Left ventricle myocardium inferior (tissue), 1 donor: Measurements from ENCODE around the gene SRGAP2C. TPM values are rescaled to one million over a fixed set of nuclear protein-coding genes. Genes with fewer than 3 reads are reported as not detected.
"Not testable (repeated sequence)": the region's sequence is repeated elsewhere in the genome, so short reads cannot be mapped to it uniquely, and the experiment has no call there.

Experiments
- DNase-seq: peaks from one replicate; pipeline ENCODE4 v3.0.0-alpha.2; 2020
- H3K27ac ChIP-seq: fragments of 200-600 bp; replicated peaks from 2 replicates; pipeline ENCODE4 v1.8.0; 2021
- H3K27me3 ChIP-seq: fragments of 200-600 bp; 2 replicates; pipeline ENCODE4 v1.8.0; 2021; ENCODE audit warnings: low read depth
- H3K36me3 ChIP-seq: fragments of 200-600 bp; 2 replicates; pipeline ENCODE4 v1.8.0; 2021
- H3K4me1 ChIP-seq: fragments of 200-600 bp; 2 replicates; pipeline ENCODE4 v1.8.0; 2021
- H3K4me3 ChIP-seq: fragments of 200-600 bp; 2 replicates; pipeline ENCODE4 v1.8.0; 2021; ENCODE audit warnings: mild to moderate bottlenecking, moderate library complexity
- H3K9me3 ChIP-seq: fragments of 200-600 bp; replicated peaks from 2 replicates; pipeline ENCODE4 v1.8.0; 2021
- intact Hi-C: fragments of 100-400 bp; cut with micrococcal nuclease; formaldehyde crosslinking; loops from one replicate; pipeline ENCODE4 v1.11.0; 2022
- total RNA-seq: library from RNA; stranded (reverse); fragmentation: NEBNext Ultra II Directional; extraction: Animal tissue kit (Norgen Biotek cat#: 25700); gene quantifications from one replicate; pipeline ENCODE4 v1.2.1, GENCODE V29; 2021
- donor health status: DM: no; HTN: yes; CAD: no; lungs with severe emphysema.

SRGAP2C gene
- total RNA-seq, 1 donor from 2014 or later = 12.4 TPM

DNA sequence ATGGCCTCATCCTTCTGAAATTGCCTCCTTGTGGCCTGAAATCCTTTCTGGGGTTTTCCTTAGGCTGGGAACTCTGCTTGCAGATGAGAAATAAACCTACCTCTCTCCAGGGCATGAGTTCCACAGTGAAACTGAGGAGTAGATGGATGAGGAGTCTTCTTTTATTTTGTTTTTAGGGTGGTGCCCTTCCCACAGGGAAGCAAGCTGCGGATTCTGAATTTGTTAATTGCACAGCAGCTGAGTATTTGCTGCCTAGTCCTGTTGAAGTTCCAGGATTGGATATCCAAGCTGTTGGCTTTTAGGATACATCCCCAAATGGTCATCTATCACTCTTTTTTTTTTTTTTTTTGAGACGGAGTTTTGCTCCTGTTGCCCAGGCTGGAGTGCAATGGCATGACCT, 73.4 kb downstream of the SRGAP2C start:
- intact Hi-C loops, H3K4me3 ChIP-seq, H3K4me1 ChIP-seq, H3K27ac ChIP-seq, H3K27me3 ChIP-seq, H3K9me3 ChIP-seq, DNase-seq, H3K36me3 ChIP-seq: not testable (repeated sequence)

DNA sequence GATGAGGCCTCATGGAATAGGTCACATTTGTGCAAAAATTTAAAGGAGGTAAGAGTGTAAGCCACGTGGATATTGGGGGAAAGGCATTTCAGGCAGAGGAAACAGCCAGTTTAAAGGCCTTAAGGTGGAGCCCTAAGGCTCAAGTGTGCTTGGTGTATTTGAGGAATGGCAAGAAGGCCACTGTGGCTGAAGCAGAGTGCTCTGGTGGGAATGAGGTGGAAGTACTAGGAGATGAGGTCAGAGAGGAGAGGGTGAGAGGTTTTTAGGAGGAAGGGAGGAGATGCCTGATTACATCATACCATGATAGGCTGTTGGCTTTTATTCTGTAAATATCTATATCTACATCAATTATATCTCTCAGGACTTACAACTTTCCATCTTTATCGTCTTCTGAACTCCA, 75.4 kb downstream of the SRGAP2C start:
- H3K9me3 ChIP-seq, H3K36me3 ChIP-seq, H3K4me1 ChIP-seq, DNase-seq, intact Hi-C loops, H3K4me3 ChIP-seq, H3K27ac ChIP-seq, H3K27me3 ChIP-seq: not testable (repeated sequence)

DNA sequence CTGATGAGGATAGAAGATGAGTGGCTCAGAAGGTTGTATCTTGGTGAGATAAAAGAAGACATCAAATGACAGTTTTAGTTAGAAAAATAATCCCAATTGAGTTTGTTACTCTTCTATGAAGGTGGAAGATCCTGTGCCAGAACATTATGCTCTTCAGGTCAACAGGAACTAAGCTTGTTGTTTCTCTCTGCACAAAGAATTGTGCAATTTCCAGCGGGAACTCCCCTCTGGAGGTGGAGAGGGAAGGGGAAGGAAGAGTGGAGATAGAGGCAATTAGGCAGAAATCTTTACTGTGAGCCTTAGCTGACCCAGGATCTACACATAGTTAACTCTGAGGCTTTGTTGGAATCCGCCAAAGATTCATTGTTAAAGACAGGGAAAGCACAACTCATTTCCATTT, 77.4 kb downstream of the SRGAP2C start:
- H3K27ac ChIP-seq, DNase-seq, H3K4me1 ChIP-seq, H3K27me3 ChIP-seq, H3K4me3 ChIP-seq, H3K36me3 ChIP-seq, intact Hi-C loops, H3K9me3 ChIP-seq: not testable (repeated sequence)

DNA sequence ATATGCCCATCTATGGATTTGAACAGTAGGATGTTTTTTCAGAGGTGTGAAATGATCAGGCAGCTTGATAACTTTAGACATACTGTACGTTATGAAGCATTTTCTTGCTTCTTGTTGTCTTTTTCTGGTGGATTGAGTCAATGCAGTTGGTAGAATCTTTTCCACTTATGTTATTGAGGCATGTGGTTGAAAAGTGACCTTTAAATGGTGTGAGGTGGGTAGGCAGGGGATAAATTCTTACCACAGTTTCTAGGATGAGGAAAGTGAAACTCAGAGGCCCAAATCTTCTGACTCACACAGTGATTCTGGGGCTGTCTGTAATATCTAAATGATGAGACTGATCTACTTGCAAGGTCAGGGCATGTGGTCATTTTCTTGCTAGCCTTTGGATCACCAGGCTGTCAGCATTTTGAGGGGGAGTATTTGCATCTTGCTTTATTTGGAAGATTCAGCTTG, 79.0 kb downstream of the SRGAP2C start:
- H3K4me3 ChIP-seq, intact Hi-C loops, H3K27ac ChIP-seq, H3K36me3 ChIP-seq, H3K4me1 ChIP-seq, H3K27me3 ChIP-seq, DNase-seq, H3K9me3 ChIP-seq: not testable (repeated sequence)

DNA sequence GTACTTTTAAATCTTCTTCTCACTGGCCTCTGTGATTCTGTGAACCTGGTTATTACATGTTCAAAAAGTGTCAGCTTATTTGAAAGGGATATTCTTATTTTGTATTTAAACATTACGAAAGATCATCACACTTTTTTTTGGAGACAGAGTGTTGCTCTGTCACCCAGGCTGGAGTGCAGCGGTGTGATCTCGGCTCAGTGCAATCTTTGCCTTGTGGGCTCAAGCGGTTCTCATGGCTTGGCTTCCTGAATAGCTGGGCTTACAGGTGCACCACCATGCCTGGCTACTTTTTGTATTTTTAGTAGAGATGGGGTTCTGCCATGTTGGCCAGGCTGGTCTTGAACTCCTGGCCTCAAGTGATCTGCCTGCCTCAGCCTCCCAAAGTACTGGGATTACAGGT, 82.3 kb downstream of the SRGAP2C start:
- H3K4me3 ChIP-seq, H3K4me1 ChIP-seq, H3K36me3 ChIP-seq, DNase-seq, H3K9me3 ChIP-seq, H3K27me3 ChIP-seq, H3K27ac ChIP-seq, intact Hi-C loops: not testable (repeated sequence)

DNA sequence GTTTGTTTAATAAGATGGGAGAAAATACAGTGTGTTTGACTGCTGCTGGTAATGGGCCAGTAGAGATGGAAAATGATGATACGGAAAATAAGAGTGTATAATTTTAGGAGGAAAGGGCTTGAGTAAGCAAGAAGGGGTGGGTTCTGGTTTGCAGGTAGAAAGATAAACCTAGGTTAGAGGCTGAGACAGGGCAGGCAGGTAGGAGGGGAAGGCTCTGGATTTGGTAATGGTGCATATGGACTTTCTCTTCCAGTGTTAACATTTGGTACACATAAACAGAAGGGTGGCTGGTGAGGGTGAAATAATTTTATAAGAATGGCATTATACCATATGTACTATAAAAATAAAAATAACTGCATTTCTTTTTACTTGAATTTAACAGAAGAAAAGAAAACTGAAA, 84.5 kb downstream of the SRGAP2C start:
- H3K27me3 ChIP-seq, intact Hi-C loops, H3K27ac ChIP-seq, H3K36me3 ChIP-seq, H3K4me3 ChIP-seq, DNase-seq, H3K9me3 ChIP-seq, H3K4me1 ChIP-seq: not testable (repeated sequence)

DNA sequence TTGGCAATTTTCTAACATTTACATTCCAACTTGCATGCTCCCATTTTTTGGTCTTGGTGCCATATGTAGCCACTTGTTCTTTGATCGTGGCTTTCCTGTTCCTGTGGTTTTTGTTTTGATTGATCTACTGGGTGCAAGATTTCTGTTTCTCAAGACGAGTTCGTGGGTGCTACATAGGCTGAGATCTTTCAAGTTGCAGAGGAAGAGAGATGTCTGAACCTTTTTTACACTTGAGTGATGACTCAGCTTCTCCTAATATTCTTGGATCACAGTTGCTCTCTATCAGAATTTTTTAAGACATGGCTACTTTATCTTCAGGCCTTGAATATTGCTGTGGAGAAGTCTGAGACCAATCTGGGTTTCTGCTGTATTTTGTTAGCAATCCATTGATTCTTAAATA, 85.2 kb downstream of the SRGAP2C start:
- H3K9me3 ChIP-seq, H3K27me3 ChIP-seq, H3K4me1 ChIP-seq, H3K27ac ChIP-seq, H3K4me3 ChIP-seq, H3K36me3 ChIP-seq, intact Hi-C loops, DNase-seq: not testable (repeated sequence)

DNA sequence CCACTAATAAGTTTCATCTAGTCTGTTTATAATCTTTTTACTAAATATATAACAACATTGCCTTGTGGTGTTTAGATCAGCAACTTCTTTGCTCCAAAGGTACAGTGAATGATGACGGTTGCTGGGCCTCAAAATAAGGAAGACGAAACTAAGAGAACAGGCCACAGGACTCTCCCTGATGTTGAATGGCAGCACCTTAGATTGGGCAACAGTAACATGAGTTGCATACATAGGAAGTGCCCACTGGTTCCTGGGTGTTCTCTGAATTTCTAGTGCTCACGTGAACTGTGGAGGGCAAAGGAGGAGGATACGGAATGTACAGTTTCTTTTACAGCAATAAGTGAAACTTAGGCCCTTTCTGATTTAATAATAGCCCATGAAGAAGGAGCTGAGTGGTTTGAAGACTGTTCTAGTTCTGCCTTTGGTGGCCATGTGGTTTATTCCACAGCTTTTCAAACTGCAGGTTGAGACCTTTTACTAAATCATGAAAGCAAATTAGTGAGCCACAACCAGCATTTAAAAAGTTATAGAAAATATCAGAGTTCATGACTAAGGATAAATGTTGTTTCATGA, 86.5 kb downstream of the SRGAP2C start:
- H3K4me1 ChIP-seq, H3K4me3 ChIP-seq, intact Hi-C loops, H3K27ac ChIP-seq, DNase-seq, H3K9me3 ChIP-seq, H3K36me3 ChIP-seq, H3K27me3 ChIP-seq: not testable (repeated sequence)

DNA sequence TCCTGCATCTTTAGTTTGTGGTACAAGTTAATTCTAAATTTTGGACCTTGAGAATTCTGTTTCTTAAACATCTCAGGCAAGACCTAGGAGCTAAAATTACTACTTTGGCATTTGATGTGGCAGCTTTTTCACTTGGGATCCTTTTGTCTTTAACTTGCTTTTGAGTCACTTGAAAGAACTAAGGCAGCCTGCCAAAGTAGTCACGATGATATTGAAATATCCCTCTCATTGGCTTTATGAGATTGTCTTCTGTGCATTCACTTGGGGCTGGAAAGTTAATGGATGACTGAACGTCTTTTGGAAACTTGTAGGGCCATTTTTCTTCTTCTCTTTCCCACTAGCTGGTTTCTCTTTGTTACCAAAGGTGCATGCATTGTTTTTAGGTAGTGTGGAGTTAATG, 90.7 kb downstream of the SRGAP2C start:
- H3K27me3 ChIP-seq, H3K4me1 ChIP-seq, DNase-seq, H3K9me3 ChIP-seq, intact Hi-C loops, H3K36me3 ChIP-seq, H3K4me3 ChIP-seq, H3K27ac ChIP-seq: not testable (repeated sequence)

DNA sequence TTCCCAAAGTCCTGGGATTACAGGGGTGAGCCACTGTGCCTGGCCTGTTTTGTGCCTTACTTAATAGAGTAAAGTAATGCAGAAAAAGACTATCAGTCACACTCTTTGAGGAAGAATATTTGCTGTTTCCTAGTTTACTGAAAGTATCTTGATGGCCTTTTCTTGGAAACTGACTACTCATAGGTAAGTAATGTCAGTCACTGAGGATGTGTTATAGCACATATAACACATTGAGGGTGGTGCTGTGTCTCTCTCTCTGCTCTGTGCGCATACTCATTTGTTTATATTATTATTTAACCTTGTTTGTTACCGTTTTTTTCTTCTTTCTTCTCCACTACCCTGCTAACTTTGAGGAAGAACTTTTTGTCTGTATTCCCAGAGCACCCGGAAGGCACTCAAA, 93.4 kb downstream of the SRGAP2C start:
- H3K4me1 ChIP-seq, H3K4me3 ChIP-seq, H3K27ac ChIP-seq, intact Hi-C loops, H3K9me3 ChIP-seq, DNase-seq, H3K27me3 ChIP-seq, H3K36me3 ChIP-seq: not testable (repeated sequence)

DNA sequence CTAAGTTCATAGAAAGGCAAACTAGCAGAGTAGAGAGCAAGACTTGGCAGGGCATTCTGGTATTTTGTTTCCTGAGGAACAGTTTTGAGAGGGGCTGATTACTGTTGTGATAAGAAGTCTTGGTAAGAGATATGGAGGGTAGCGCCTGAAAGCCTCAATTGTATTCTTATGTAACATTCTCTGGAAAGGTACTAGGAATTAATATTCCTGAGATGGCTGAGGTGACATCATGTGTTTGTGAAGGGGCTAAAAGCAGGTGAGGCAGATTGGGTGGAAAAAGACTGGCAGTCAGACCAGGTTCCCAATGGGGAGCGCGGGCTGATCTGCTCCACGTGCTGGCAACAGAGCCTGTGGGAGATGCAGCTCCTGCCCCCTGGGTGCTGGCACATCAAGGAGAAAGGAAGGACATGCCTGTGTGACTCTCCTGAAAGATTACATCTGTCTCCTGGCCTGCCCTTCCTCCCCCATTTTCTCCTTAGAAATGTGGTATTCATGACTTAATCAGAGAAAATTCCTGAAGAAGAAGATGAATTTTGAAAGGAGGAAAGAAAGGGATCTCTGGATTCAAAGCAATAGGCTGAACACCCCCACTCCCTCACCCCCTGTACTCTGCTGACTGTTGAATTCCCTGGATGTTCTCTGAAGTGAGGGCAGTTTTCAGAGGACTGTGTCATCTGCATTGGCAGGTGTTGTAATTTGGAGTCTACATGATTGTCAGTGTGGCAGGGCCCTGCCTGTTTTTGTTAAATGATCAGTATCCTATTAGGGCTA, 94.2 kb downstream of the SRGAP2C start:
- H3K4me3 ChIP-seq, intact Hi-C loops, H3K4me1 ChIP-seq, H3K27ac ChIP-seq, DNase-seq, H3K36me3 ChIP-seq, H3K27me3 ChIP-seq, H3K9me3 ChIP-seq: not testable (repeated sequence)

DNA sequence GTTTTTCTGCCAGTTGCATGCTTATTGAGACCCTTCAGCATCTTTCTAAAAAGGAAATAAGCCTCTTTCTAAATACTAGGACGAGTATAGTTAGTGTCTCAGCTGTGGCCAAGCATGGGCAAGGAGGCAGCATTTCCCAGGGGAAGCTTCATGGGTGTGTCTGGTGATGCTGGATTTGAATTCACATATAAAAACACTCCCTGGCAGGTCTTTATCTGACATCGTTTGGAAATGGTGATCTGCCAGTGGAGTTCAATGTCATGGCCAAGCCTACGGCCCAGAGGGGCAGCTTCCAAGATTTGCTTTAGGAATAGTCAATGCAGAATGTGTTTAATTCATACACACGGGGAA, 94.7 kb downstream of the SRGAP2C start:
- H3K4me3 ChIP-seq, H3K4me1 ChIP-seq, H3K27ac ChIP-seq, DNase-seq, H3K27me3 ChIP-seq, intact Hi-C loops, H3K9me3 ChIP-seq, H3K36me3 ChIP-seq: not testable (repeated sequence)

DNA sequence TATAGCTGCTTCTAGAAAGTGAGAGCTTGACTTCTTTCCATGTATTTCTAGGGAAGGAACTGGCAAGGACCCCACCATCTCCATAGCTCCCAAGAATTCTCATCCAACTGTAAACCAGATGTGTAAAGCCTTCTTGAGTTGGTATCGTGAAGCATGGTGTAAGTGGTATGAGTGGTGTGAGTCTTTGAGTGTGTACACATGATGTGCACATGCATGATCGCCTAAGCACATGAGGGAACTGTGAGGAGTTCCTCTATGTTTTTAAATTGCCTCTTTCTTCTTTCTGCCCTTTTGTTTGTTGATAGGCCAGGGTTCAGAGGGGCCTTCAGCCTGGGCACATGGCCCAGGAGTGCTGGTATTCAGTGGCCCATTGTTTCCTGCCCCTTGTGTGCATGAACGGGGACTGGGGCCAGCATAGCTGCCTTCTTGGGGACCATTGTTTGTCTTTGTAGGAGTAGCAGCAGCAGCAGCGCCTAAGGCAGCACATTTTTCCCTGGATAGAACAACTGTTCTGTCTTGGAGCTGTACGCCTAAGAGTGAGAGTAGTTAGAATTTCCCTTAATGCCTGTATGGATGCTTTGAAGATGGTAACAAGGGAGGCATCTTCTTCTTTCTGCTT, 96.0 kb downstream of the SRGAP2C start:
- intact Hi-C loops, H3K4me1 ChIP-seq, H3K27ac ChIP-seq, H3K4me3 ChIP-seq, H3K27me3 ChIP-seq, H3K36me3 ChIP-seq, DNase-seq, H3K9me3 ChIP-seq: not testable (repeated sequence)

DNA sequence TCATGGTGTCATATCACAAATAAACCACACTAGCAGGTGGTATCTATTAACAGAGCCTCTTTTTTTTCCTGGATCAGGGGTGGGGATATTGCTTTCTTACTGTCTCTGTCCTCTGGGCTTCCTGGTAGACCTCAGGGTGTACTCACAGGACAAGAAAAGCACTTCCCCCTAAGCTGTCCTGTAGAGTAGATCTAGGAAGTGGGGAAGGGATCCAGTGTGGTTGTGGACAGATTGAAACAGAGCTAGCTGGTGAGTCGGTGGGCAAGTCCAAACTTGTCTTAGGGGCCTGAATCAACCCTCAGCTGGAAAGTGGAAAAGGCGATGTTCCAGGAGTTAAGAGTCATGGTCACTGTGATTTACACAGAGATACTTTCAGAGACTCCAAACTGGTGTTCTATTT, 96.7 kb downstream of the SRGAP2C start:
- H3K36me3 ChIP-seq, H3K27me3 ChIP-seq, H3K4me3 ChIP-seq, H3K27ac ChIP-seq, intact Hi-C loops, H3K9me3 ChIP-seq, H3K4me1 ChIP-seq, DNase-seq: not testable (repeated sequence)
